Measurements from ENCODE around the gene ABCA3.
"Not testable (repeated sequence)": the region's sequence is repeated elsewhere in the genome, so short reads cannot be mapped to it uniquely, and the experiment has no call there.

The ABCA3 gene

DNA sequence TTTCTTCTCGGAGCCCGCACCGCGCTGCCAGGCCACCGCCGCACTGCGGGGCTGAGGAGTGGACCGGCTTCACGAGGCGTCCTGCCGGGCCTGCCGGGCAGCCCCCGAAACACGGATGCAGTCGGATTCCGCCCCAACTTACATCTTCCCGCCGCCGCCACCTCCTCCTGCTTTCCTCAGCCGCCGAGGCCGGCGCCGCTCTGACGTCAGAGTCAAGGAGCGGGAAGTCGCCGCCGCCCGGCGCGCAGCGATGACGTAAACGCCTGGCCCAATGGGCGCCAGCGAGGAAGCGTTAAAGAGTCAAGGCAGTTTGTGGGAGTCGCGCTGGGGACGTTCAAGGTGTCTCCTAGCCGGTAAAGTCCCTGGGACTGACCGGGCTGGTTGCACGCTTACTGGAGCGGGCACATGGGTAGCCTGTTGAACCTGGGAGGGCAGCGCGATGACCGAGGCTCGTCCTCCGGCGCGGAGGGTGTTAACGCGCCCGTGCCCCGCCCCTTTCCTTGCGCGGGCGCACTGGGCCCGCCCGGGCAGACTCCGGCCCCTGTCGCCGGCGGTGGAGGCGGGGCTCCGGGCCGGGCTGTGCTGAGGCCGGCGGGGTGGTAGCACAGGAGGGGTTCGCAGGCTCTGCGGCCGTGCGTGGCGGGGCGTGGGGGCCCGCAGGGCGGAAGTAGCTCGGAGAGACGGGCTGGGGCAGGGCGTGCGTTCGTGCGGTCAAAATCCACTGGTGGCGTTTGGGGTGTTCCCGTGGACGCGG, 72.4 kb downstream of the ABCA3 start, which contains the start of gene RNPS1:
TSS of gene RNPS1 (minus strand) at position 214 of the 754 bp plus-strand sequence. CDS start 3,483 bp downstream, outside the sequence.
- no peak for TF ChIP-seq JUND (IDR thresholded peaks at IDR 0.05; ENCODE audit: low read depth)
- in situ Hi-C loops (cut with HindIII; ENCODE audit: low pct_unique_long_range_greater_than_20kb, low sequenced_read_pairs), result no loop called here
- peak; percentile 97 to 98 for DNase-seq (ENCODE audit: low read depth in 1 of 2, low spot score in 1 of 2)

DNA sequence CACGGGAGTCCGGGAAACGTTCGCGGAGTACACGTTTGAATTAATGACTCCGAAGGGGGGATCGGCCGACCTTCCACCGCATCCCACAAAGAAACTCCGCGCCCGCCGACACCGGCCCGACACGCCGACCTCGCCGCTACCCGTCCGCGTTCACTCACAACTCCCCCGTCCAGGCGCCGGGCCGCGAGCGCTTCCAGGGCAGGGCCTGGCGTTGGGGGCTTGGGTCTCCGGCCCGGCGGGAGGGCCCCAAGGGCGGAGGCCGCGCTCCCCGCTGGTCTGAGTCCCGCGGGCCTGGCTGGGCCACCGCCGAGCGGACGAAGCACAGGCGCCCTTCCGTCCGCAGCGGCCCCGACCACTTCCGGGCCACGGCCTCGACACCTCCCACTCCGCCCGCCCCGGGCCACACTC, 73.0 kb downstream of the ABCA3 start:
- DNase-seq (ENCODE audit: low read depth in 1 of 2, low spot score in 1 of 2); in situ Hi-C loops (cut with HindIII; ENCODE audit: low pct_unique_long_range_greater_than_20kb, low sequenced_read_pairs): not testable (repeated sequence)

DNA sequence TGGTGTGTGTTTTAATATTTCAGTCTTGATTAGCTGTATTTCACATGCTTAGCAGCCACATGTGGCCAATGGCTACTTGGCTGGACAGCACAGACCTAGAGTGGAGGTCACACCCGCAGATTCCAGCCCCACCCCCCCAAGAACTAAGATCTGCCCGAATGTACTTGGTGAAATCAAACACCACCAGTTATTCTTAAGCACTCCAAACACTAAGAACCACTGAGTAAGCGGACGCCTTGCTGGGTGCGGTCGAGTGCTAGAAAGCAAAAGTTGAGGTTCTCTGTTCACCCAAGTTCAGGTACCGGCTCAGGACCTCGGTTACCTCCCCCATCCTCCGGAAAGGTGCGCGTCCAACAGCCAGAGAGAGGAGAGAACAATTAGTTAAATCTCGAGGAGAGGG, 73.6 kb downstream of the ABCA3 start:
- DNase-seq (ENCODE audit: low read depth in 1 of 2, low spot score in 1 of 2); in situ Hi-C loops (cut with HindIII; ENCODE audit: low pct_unique_long_range_greater_than_20kb, low sequenced_read_pairs): not testable (repeated sequence)

DNA sequence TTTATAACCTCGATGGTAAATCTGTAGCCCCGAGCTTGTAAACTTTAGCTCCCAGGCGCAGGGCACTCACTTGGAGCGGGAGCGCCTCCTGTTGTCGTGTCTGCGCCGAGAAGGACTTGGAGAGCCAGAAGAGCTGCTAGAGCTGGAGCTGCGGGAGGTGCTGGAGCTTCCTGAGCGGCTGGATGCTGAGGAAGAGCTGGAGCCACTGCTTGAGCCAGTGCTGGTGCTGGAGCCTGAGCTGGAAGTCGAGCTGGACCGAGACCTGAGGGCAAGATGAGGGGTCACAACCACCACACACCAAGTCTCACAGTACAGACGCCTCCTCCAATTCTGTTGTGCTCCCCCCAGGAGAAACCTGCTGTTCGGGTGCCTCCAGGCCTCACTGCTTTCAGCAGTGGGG, 77.5 kb downstream of the ABCA3 start:
- in situ Hi-C loops (cut with HindIII; ENCODE audit: low pct_unique_long_range_greater_than_20kb, low sequenced_read_pairs); DNase-seq (ENCODE audit: low read depth in 1 of 2, low spot score in 1 of 2): not testable (repeated sequence)

DNA sequence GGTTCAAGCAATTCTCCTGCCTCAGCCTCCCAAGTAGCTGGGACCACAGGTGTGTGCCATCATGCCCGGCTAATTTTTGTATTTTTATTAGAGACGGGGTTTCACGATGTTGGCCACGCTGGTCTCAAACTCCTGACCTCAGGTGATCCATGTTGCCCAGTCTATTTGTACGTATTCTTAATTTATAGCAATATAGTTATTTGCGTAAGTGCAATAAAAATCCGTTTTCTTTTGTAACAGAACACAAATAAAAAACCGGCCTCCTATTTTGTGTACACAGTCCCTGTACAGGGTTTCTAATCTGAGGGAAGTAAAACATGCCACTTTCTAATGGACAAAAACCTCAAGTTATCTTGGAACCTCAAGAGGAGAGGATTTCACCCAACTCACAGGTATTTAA, 80.3 kb downstream of the ABCA3 start:
- no peak for DNase-seq (ENCODE audit: low read depth in 1 of 2, low spot score in 1 of 2)
- in situ Hi-C loops (cut with HindIII; ENCODE audit: low pct_unique_long_range_greater_than_20kb, low sequenced_read_pairs), result no loop called here

DNA sequence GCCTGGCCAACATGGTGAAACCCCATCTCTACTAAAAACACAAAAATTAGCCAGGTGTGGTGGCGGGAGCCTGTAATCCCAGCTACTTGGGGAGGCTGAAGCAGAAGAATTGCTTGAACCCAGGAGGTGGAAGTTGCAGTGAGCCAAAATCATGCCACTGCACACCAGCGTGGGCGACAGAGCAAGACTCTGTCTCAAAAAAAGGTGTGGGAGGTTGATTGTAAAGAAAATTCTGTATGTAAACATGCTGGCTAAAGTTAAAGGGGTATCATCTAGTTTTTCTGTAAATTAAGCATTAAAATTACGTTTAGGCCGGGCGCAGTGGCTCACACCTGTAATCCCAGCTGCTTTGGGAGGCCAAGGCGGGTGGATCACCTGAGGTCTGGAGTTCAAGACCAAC, 82.0 kb downstream of the ABCA3 start:
- in situ Hi-C loops (cut with HindIII; ENCODE audit: low pct_unique_long_range_greater_than_20kb, low sequenced_read_pairs); DNase-seq (ENCODE audit: low read depth in 1 of 2, low spot score in 1 of 2): not testable (repeated sequence)

More for the DNA sequence above, 80.3 kb downstream of the ABCA3 start:
- no peak for TF ChIP-seq JUND (IDR thresholded peaks at IDR 0.05; ENCODE audit: low read depth)

DNA sequence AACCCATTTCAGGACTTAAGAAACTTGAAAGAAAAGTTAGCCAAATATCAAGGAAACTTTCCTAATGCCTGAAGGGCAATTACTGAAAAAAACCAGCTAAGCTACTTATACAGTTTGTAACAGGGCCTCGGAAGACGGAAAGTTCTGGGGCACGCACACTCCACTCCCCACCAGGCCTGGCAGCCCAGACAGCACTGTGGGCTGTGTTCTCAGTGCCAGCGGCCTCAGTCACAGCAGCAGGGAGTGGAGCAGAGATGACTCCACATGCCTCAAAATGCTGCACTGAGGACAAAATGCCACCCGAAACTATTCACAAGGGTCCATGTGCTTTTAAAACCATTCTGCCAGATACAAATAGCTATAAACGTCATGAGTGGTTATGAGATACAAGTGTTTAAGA, 82.8 kb downstream of the ABCA3 start:
- no peak for DNase-seq (ENCODE audit: low read depth in 1 of 2, low spot score in 1 of 2)
- no peak for TF ChIP-seq JUND (IDR thresholded peaks at IDR 0.05; ENCODE audit: low read depth)

DNA sequence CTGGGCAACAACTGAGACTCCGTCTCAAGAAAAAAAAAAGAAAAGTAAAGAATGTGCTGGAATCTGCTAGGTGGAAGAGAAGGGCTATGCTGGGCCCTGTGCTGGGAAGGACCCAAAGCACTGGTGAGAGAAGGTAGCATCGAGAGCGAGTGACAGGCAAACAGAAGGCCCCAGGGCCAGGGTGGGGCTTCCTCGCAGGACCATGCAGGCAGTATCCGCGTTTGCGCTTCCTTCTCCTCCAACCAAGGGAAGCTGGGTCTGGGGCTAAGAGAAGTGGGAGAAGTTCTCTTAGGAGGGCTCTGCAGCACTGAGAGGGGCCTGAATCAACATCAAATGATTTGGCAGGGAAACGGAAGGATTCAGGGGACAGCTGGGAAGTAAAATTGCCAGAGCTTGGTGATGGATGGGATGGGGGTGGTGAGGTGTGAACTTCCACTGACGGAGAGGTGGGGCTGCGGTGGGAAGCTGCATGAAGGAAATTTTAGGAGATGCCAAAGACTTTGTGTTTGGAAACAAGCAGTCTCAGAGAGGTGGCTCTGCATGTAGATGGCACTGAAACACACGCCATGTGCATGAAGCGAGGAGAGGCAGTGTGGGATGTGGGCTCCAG, 83.9 kb downstream of the ABCA3 start:
- in situ Hi-C loops (cut with HindIII; ENCODE audit: low pct_unique_long_range_greater_than_20kb, low sequenced_read_pairs), result no loop called here
- TF ChIP-seq JUND (IDR thresholded peaks at IDR 0.05; ENCODE audit: low read depth), result no peak
- DNase-seq (ENCODE audit: low read depth in 1 of 2, low spot score in 1 of 2), result no peak

More for the DNA sequence above, 82.8 kb downstream of the ABCA3 start:
- in situ Hi-C loops (cut with HindIII; ENCODE audit: low pct_unique_long_range_greater_than_20kb, low sequenced_read_pairs), result no loop called here

DNA sequence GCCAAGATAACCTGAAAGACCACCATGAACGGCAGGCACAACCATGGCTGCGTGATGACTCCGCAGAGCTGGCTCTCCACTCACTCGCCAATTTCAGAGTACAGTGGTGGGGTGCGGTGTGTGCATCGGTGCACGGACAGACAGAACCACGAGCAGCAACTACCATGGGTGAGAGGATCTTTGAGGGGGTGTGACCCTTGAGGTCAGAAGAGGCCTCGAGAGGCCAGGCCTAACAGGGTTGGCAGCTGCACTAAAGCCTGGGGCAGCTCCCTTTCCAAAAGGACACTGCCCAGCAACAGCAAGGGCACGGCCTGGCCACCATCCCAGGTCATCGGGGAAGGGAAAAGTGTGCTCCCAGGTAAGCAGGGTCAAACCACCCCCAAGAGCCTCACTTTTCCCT, 87.2 kb downstream of the ABCA3 start:
- no peak for DNase-seq (ENCODE audit: low read depth in 1 of 2, low spot score in 1 of 2)
- in situ Hi-C loops (cut with HindIII; ENCODE audit: low pct_unique_long_range_greater_than_20kb, low sequenced_read_pairs), result no loop called here
- TF ChIP-seq JUND (IDR thresholded peaks at IDR 0.05; ENCODE audit: low read depth), result no peak

DNA sequence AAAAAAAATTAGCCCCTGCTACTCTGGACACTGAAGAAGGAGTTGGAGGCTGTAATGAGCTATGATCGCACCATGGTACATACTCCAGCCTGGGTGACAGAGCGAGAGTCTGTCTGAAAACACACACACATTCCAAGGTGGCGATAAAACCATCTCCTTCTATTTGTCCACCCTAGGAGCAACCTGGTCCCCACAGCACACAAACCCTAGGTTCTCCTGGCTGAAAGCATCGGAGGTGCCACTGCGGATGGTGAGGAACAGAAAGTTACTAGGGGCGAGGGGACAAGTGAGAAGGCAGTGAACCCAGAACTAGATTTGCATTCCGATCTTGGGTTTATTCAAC, 87.8 kb downstream of the ABCA3 start:
- DNase-seq (ENCODE audit: low read depth in 1 of 2, low spot score in 1 of 2), result peak in 1 of 2 experiments; percentile 33
- in situ Hi-C loops (cut with HindIII; ENCODE audit: low pct_unique_long_range_greater_than_20kb, low sequenced_read_pairs), result no loop called here

DNA sequence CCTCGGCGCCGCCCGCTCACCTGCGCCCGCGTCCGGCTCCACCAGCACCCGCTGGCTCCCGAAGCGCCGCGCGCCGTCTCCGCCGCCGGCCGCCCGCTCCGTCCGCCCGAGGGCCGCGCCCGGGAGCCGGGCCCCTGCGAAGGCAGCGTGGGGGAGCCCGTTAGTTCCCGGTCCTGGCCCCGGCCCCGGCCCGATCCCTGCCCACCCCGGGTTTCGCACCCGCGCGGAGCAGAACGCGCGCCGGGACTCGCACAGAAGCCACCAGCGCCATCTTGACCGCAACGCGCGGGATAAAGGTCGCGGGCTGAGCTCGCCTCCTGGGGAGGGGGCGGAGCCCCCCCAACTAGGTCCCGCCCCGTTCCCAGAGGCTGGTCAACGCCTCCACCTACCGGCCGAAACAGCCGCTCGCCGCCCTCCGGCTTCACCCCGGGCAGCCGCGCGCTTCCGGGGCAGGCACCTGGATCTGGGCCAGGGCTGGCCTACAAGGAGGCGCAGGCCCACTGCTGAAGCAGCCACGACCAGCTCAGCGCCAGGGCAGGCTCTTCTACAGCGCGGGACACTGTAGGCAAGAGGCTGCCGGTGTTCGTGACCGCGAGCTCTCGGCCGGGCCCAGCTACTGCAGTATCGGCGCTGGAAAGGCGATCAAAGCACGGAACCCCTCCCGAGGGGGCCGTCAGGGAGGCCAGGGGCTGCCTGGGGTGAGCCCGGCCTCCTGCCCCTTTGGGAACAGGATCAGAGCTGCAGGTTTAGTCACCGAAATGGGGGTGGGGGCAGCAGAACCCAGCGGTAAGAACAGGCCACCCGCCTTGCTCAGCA, 89.0 kb downstream of the ABCA3 start, which contains the start of gene ECI1:
TSS of gene ECI1 (minus strand) at position 292 of the 816 bp plus-strand sequence. CDS start at position 271, 21 bp downstream.
- in situ Hi-C loops (cut with HindIII; ENCODE audit: low pct_unique_long_range_greater_than_20kb, low sequenced_read_pairs), result no loop called here

More for the DNA sequence above, 87.8 kb downstream of the ABCA3 start:
- TF ChIP-seq JUND (IDR thresholded peaks at IDR 0.05; ENCODE audit: low read depth), result no peak

DNA sequence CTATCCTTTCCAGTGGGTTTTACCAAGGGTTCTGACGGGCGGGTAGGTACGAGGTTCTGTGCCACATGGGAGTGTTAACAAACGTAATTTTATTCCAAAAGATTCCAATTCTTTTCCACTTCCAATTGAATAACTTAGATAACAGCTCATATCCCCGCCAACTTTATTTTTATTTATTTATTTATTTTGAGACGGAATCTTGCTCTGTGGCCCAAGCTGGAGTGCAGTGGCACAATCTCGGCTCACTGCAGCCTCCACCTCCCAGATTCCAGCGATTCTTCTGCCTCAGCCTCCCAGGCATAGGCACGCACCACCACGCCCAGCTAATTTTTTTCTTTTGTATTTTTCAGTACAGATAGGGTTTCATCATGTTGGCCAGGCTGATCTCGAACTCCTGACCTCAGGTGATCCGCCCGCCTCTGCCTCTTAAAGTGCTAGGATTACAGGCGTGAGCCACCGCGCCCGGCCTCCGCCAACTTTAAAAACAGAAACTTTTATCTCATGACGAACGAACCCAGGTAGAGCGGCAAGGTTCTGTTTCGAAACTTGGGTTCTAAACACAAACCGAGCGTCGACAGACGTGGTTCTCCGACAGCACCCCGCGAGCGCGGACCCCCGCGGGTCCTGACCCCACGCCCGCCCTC, 89.8 kb downstream of the ABCA3 start:
- DNase-seq (ENCODE audit: low read depth in 1 of 2, low spot score in 1 of 2), result peak in 1 of 2 experiments; percentile 38
- in situ Hi-C loops (cut with HindIII; ENCODE audit: low pct_unique_long_range_greater_than_20kb, low sequenced_read_pairs), result no loop called here
- TF ChIP-seq JUND (IDR thresholded peaks at IDR 0.05; ENCODE audit: low read depth), result no peak

More for the DNA sequence above, 89.0 kb downstream of the ABCA3 start, which contains the start of gene ECI1:
- DNase-seq (ENCODE audit: low read depth in 1 of 2, low spot score in 1 of 2), result peak; percentile 95 to 98
- no peak for TF ChIP-seq JUND (IDR thresholded peaks at IDR 0.05; ENCODE audit: low read depth)

All from T47D (cell line).